ENCODE measurements around the gene OR2A12.
A peak's percentile ranks its signal among the peaks of the same experiment; 100 is the strongest.
"Not testable (repeated sequence)": the region's sequence is repeated elsewhere in the genome, so short reads cannot be mapped to it uniquely, and the experiment has no call there.

OR2A12 gene, protein sequence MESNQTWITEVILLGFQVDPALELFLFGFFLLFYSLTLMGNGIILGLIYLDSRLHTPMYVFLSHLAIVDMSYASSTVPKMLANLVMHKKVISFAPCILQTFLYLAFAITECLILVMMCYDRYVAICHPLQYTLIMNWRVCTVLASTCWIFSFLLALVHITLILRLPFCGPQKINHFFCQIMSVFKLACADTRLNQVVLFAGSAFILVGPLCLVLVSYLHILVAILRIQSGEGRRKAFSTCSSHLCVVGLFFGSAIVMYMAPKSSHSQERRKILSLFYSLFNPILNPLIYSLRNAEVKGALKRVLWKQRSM

GRCh38 chr7:144085978-144086377, at the start of gene OR2A12:
Gene OR2A12, plus strand, starts transcription at chr7:144086278. Its CDS starts 8,830 bp downstream, at chr7:144095108.
- DNase-seq (ENCODE audit: low spot score): no peak

DNA sequence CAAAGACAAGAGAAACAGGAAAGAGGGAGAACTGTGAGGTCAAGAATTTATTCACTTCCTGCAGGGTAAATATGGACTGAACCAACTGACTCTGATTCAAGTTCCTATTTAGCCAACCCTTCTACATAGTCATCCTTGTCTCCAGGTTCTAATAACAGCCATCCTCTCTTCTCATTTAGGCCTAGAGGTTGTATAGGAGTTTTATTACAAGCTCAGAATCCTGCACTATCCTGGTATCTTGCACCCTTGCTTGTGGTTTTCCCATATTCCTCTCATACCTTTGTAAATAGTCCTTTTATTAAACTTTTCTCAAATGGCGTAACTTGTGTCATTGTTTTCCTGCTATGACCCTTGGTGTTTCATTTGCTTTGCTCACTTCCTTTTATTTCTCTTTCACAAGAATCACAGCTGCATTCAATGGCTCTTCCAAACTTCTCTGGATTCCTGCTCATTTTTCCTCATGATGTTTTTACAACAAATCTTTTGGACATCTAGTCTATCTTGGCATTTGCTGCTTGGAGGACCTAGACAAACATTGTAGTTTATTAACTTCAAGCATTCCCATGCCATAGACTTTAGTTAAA, 49.7 kb upstream of the OR2A12 start:
- DNase-seq (ENCODE audit: low spot score): no peak

DNA sequence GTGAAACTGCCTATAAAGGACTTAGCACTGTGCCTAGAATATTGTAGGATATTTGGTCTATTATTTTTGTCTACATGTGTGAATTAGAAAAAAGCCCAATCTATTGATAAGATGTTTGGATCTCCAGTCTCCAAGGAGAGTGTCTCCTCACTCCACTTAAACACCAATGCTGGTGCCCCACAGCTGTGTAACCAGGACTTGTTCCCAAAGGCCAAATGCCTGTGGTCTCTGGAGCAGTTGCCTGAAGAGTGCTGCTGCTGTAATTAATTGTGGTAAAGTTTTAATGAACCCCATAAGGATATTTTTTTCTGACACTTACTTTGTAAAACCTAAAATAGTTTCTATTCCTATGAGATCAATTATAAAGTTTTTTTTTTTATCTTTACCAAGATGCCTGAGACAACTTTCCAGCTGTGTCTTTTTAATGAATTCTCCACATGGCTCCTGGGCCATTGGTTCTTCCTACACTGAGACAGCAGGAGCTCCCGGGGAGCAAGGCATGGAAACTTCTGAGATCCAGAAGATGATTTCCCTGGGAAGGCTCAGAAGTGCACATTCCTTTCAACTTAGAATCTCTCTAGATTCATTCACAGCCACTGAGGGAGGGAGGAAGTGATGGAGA, 48.6 kb upstream of the OR2A12 start:
- DNase-seq (ENCODE audit: low spot score): no peak

DNA sequence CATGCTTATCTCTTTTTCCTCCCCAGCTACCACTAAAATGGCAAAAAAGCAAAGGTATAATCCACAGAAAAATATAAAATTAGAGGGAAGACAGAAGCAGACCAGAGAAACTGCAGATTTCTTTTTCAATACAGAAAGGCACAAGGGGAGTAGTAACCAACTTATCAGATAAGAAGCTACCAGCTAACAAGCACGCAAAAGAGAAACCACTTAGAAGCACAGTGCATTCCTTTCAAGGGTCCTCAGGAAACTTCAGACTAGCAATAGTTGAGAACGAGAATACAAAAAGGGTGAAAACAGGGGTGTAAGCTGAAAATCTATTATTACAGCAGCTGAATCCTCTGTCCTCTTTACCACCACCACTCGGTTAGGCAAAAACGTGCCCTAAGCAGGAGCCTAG, 47.2 kb upstream of the OR2A12 start:
- DNase-seq (ENCODE audit: low spot score): no peak

GRCh38 chr7:144048648-144049047, 37.4 kb upstream of the OR2A12 start, which contains the start of gene OR2A5:
Gene OR2A5, plus strand, starts transcription at chr7:144048948. Its CDS starts 1,454 bp downstream, at chr7:144050402.
- no peak for DNase-seq (ENCODE audit: low spot score)

GRCh38 chr7:144049491-144049890, 36.6 kb upstream of the OR2A12 start:
- no peak for DNase-seq (ENCODE audit: low spot score)

DNA sequence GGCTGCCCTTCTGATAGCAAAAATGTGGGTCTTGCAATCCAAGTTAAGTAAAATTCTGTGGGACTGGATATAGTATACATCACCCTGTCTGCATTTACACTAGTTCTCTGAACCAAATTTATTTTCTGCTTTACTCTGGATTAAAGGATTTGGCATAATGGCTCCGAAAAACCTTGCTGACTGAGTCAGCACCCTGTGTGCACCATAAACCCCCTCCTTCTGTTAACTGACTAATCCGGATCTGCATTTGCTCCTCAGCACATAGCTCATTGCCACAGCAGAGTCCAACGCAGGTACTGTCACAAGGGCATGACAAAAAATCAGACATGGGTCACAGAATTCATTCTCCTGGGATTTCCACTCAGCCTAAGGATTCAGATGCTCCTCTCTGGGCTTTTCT, 36.0 kb upstream of the OR2A12 start:
- DNase-seq (ENCODE audit: low spot score): no peak

- DNase-seq (ENCODE audit: low spot score): not testable (repeated sequence)
Observed at GRCh38 chr7:144050884-144051283, 35.2 kb upstream of the OR2A12 start.

GRCh38 chr7:144057954-144058353, 28.1 kb upstream of the OR2A12 start:
- no peak for DNase-seq (ENCODE audit: low spot score)

- peak; percentile 31 for DNase-seq (ENCODE audit: low spot score)
Observed at GRCh38 chr7:144063710-144064109, 22.4 kb upstream of the OR2A12 start.

GRCh38 chr7:144069511-144069910, 16.6 kb upstream of the OR2A12 start, which contains the start of gene OR2A25:
Gene OR2A25, plus strand, starts transcription at chr7:144069811. Its CDS starts 4,409 bp downstream, at chr7:144074220.
- DNase-seq (ENCODE audit: low spot score): no peak

GRCh38 chr7:144069953-144070352, 16.1 kb upstream of the OR2A12 start:
- no peak for DNase-seq (ENCODE audit: low spot score)

DNA sequence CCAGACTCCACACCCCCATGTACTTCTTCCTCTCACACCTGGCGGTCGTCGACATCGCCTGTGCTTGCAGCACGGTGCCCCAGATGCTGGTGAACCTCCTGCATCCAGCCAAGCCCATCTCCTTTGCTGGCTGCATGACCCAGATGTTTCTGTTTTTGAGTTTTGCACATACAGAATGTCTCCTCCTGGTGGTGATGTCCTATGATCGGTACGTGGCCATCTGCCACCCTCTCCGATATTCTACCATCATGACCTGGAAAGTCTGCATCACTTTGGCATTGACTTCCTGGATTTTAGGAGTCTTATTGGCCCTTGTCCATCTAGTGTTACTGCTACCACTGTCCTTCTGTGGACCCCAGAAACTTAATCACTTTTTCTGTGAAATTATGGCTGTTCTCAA, 11.7 kb upstream of the OR2A12 start:
- peak; percentile 9 for DNase-seq (ENCODE audit: low spot score)

DNA sequence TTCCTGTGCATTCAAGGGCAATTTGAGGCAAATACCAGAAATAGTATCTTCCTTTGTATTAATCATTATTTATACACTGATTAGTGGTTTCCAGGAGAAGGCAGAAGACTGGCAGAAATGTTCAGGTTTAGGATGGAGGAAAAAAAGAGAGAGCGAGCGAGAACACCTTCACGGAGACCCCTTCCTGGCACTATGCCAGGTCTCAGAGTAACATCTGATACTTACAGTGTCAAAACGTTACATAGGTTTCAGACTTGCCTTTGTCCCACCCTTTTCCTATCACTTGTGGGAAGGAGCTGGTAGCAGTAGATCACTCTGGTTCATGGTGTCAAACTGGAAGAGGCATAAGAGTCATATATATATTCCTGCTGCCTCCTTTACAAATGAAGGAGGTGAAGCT, 652 bp downstream of the OR2A12 start:
- DNase-seq (ENCODE audit: low spot score): no peak

DNA sequence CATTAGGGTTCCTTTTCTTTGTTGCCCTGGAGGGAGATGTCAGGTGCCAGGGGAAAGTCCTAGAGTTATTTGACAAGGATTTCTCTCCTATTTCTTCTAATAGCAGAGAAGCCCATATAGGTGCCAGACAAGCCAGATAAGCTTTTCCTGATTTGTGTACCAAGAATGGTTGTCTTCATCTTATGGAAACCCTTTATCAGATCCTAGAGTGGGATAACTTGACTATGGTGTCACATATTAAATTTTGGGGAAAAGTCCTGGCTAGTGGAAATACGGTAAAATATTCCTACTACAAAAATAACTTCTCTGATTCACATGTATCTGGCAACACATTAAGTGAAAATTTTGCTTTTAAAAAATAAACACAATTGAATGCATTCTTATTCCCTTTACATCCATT, 1.2 kb downstream of the OR2A12 start:
- no peak for DNase-seq (ENCODE audit: low spot score)

DNA sequence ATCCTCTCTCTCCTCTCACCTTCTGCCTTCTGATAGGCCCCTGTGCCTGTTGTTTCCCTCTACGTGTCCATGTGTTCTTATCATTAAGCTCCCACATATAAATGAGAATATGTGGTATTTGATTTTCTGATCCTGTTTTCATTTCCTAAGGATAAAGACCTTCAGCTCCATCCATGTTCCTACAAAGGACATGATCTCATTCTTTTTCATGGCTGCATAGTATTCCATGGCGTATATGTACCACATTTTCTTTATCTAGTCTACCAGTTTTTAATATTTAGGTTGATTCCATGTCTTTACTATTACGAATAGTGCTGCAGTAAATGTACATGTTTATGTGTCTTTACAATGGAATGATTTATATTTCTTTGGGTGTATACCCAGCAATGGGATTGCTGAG, 4.6 kb downstream of the OR2A12 start:
- no peak for DNase-seq (ENCODE audit: low spot score)

DNA sequence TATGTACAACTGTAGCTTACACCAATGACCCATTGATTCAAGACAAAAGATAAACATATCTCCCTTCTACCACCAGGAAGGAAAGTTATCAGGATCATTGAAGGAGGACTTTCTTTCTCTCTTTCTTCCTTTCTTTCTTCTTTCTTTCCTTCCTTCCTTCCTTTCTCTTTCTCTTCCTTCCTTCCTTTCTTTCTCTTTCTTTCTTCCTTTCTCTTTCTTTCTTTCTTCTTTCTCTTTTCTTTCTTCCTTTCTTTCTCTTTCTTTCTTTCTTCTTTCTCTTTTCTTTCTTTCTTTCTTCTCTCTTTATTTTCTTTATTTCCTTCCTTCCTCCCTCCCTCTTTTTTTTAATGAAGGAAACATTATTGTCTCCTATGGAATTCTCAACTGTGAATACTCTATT, 12.7 kb downstream of the OR2A12 start:
- no peak for DNase-seq (ENCODE audit: low spot score)

- DNase-seq (ENCODE audit: low spot score): no peak
Observed at GRCh38 chr7:144100607-144101006, 14.5 kb downstream of the OR2A12 start.

DNA sequence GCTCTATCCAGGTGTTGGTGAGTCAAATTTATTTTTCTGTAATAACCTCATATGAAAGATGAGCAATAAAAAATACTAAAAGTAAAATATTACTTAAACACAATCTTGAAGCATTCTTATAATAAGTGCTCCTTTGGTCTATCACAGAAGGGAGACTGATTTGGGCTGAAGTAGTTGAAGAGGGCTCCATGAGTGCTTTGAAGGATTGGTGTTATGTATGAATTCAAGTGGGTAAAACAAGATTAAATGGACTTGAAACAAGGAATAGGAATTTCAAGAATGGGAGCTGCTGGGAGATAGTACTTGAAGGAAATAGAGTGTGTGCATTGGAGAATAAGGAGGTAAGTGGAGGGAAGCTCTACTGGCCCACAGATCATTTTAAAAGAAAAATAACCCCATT, 16.0 kb downstream of the OR2A12 start:
- DNase-seq (ENCODE audit: low spot score): no peak

DNA sequence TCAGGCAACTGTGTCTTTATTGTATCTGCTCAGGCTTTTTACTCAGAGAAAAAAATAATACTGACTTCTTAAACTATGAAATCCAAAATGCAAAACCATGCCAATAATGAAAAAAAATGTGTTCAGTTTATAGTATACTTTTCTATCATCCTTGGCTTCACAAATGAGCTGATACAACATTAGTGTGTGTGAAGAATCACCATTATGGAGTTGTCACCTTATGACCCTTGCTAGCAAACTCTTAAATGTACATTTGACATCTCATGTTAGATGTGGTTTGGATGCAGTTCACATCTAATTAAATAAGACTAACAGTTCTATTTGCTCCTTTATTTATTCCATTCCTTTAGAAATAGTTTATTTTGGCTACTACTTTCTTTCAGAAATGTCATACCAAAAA, 19.1 kb downstream of the OR2A12 start:
- DNase-seq (ENCODE audit: low spot score): no peak

- no peak for DNase-seq (ENCODE audit: low spot score)
Observed at GRCh38 chr7:144109283-144109682, 23.2 kb downstream of the OR2A12 start, which contains the start of gene OR2A2. Gene OR2A2, plus strand, starts transcription at chr7:144109583. Its CDS starts 0 bp downstream, at chr7:144109583.

- DNase-seq (ENCODE audit: low spot score): no peak
Observed at GRCh38 chr7:144110272-144110671, 24.2 kb downstream of the OR2A12 start.

DNA sequence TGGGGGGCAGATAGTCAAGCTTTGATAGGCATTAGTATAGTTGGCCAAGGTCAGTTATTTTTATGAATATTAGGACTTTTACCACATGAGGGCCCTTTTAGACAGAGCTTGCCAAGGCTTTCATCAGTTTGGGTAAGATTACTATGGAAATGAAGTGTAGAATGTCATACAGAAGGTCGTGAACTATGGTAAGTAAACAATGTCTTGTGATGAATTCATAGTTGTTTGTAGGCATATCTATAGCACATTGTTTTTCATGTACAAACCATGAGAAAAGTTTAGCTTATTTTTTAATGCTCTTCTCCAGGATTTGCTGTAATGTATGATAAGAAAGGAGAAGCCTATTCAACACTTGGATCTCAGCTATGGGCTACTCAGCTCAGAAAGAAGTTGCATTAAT, 27.6 kb downstream of the OR2A12 start:
- no peak for DNase-seq (ENCODE audit: low spot score)

Data from NAMALWA (cell line).